H1 (cell line): ENCODE measurements around the gene NEDD4. TPM values are rescaled to one million over a fixed set of nuclear protein-coding genes. Genes with fewer than 3 reads are reported as not detected.

Experiments
- JUND ChIP-seq: IDR thresholded peaks from 2 replicates; pipeline ENCODE4 v1.6.1; 2011; ENCODE audit warnings: mild to moderate bottlenecking, improper control_type of control experiment, low read length
- RAD21 ChIP-seq, 2 experiments: IDR thresholded peaks in 1 of 2; conservative IDR thresholded peaks in 1 of 2; 2 replicates each; pipeline ENCODE4 v1.6.1; 2011; ENCODE audit warnings: low read depth in 2 of 2, low read length in 2 of 2, improper control_type of control experiment in 1 of 2, inconsistent platforms in 1 of 2, mild to moderate bottlenecking in 1 of 2, moderate library complexity in 1 of 2
- polyA plus RNA-seq, 7 experiments: library from polyadenylated mRNA; depleted of rRNA in 3 of 7; stranded (reverse) in 5 of 7; unstranded in 2 of 7; fragments of >200 nt in 5 of 7; fragments of 200-250 nt in 2 of 7; gene quantifications; 1 replicate in 5 of 7; 2 replicates in 1 of 7; 4 replicates in 1 of 7; pipeline versions ENCODE4 v1.2.1 to v1.2.3, GENCODE V29; 2011 to 2013; ENCODE audit warnings: missing spikeins in 2 of 7, mixed read lengths in 2 of 7
- total RNA-seq: library from RNA; stranded (reverse); fragmentation: NEBNext Ultra II Directional; extraction: Animal tissue kit (Norgen Biotek cat#: 25700); gene quantifications from 2 replicates; pipeline ENCODE4 v1.2.1, GENCODE V29; 2021

NEDD4 gene
- total and polyA plus RNA-seq, 2 of the 8 experiments (the other 6 are each of a cell fraction or from before 2014, with no cell fraction given) = 0.95 to 3.9 TPM

- TF ChIP-seq RAD21 (IDR thresholded peaks at IDR 0.05 in 1 of 2, conservative IDR thresholded peaks at IDR 0.05 in 1 of 2; ENCODE audit: low read depth in 2 of 2, low read length in 2 of 2) (peak; percentile 94), JUND (no peak)
Observed at GRCh38 chr15:55799291-55800212, 193.9 kb downstream of the NEDD4 start (continued).
